Gastrocnemius medialis (tissue), 4 donors: ENCODE results near the gene CEP350.

Experiments
- CTCF ChIP-seq, 5 experiments: fragments of 450-650 bp in 3 of 5; fragments of 200-600 bp in 2 of 5; sonication (generic) in 2 of 5; IDR thresholded peaks in 4 of 5; conservative IDR thresholded peaks in 1 of 5; 1 replicate in 4 of 5; 2 replicates in 1 of 5; pipeline ENCODE4 v1.5.1; 2016 to 2019; ENCODE audit warnings: antibody characterized with exemption in 5 of 5, mild to moderate bottlenecking in 3 of 5, moderate library complexity in 3 of 5
- POLR2A ChIP-seq, 2 donors: fragments of 450-650 bp; IDR thresholded peaks; one replicate each; pipeline ENCODE4 v1.6.1; 2017; ENCODE audit warnings: antibody characterized with exemption in 2 of 2, mild to moderate bottlenecking in 2 of 2, moderate library complexity in 2 of 2

GRCh38 chr1:180062452-180062971, 107.9 kb downstream of the CEP350 start:
- no peak for TF ChIP-seq POLR2A (IDR thresholded peaks at IDR 0.05)
- no peak for TF ChIP-seq CTCF (IDR thresholded peaks at IDR 0.05 in 4 of 5, conservative IDR thresholded peaks at IDR 0.05 in 1 of 5)
